OCI-LY3 (cell line): Measurements from ENCODE around the gene ROR1.

ENCODE experiments used
- H2AFZ ChIP-seq: fragments of 200-600, 300-600 bp; shearing (Covaris generic); 2 replicates; pipeline ENCODE4 v1.6.0; 2014; ENCODE audit warnings: antibody characterized with exemption, low read depth, low read length
- H3K27ac ChIP-seq: fragments of 200-600, 300-600 bp; sonication (generic); 2 replicates; pipeline ENCODE4 v1.5.1; 2014; ENCODE audit warnings: mild to moderate bottlenecking, low read length, moderate library complexity, mixed read lengths
- H3K27me3 ChIP-seq: fragments of 200-600, 300-600 bp; sonication (generic); 2 replicates; pipeline ENCODE4 v1.6.1; 2014; ENCODE audit warnings: low read depth, low read length, mixed read lengths
- H3K36me3 ChIP-seq: fragments of 200-600, 300-600 bp; sonication (generic); replicated peaks from 2 replicates; pipeline ENCODE3; 2014; ENCODE audit warnings: low read depth, low read length, mixed read lengths
- H3K4me1 ChIP-seq: fragments of 300-600, 200-600 bp; sonication (generic); 2 replicates; pipeline ENCODE4 v1.6.1; 2014; ENCODE audit warnings: low read length, mixed read lengths
- H3K4me2 ChIP-seq: fragments of 200-600, 300-600 bp; sonication (generic); 2 replicates; pipeline ENCODE4 v1.6.1; 2014; ENCODE audit warnings: low read length, mixed read lengths
- H3K4me3 ChIP-seq: fragments of 300-600, 200-600 bp; sonication (generic); 2 replicates; pipeline ENCODE4 v1.5.1; 2014; ENCODE audit warnings: antibody characterized with exemption, mild to moderate bottlenecking, low read length, moderate library complexity
- H3K79me2 ChIP-seq: fragments of 300-600, 200-600 bp; shearing (Covaris generic); 2 replicates; pipeline ENCODE4 v1.6.1; 2014; ENCODE audit warnings: mild to moderate bottlenecking, low read length, mixed read lengths
- H3K9ac ChIP-seq: fragments of 300-600, 200-600 bp; shearing (Covaris generic); 2 replicates; pipeline ENCODE4 v1.6.0; 2014; ENCODE audit warnings: mild to moderate bottlenecking, low read length, moderate library complexity
- H3K9me3 ChIP-seq: fragments of 200-600, 300-600 bp; shearing (Covaris generic); 2 replicates; pipeline ENCODE4 v1.6.1; 2014; ENCODE audit warnings: low read length, mixed read lengths; ENCODE audit not compliant: insufficient read depth
- H4K20me1 ChIP-seq: fragments of 200-600, 300-600 bp; sonication (generic); 2 replicates; pipeline ENCODE4 v1.6.1; 2016; ENCODE audit warnings: low read length, mixed read lengths; ENCODE audit not compliant: insufficient read depth
- EZH2phosphoT487 ChIP-seq: fragments of 200-600 bp; shearing (Covaris generic); IDR thresholded peaks from 2 replicates; pipeline ENCODE4 v1.6.1; 2018; ENCODE audit warnings: antibody characterized with exemption, mixed run types, low read depth
- TF ChIP-seq, protein P1 (sequence below): fragments of 200-600, 300-600 bp; sonication (generic); IDR thresholded peaks from 2 replicates; pipeline ENCODE4 v1.5.1; 2014; ENCODE audit warnings: antibody characterized with exemption, low read length, low read depth

ROR1 gene

DNA sequence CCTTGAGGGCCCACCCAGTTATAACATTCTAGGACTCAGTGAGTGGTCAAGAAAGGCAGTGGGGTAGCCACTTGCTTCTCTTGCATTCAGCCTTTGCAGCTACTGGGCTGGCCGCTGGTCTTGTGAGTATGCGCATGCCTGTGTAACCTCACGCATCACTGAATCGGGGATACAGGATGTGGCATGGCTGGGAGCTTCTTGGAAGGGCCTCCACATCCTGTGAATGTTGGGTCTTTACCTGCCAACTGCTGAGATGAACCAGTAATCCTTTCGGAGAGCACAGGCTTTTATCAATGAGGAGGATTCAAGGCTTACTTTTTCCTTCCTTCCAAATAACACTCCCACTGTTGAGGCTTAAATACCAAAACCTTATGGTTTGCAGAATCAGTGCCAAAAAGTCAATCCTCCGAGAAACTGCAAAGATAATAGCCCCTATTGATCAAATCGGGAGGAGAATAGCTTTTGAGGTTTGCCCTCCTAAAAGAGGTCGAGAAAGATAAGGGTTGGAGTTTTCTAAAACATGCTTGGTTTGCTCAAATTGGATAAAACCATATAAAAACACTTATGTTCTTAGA, 230.7 kb downstream of the ROR1 start:
- Histone ChIP-seq H3K36me3 (no peaks in the 10 kb centered on the region), H3K27me3 (no peaks in the 10 kb centered on the region), H2AFZ (no peak overlapping the region), H3K9me3 (no peaks in the 10 kb centered on the region), H3K27ac (no peak overlapping the region), H3K9ac (no peak overlapping the region), H3K4me1 (no peaks in the 10 kb centered on the region), H4K20me1 (no peaks in the 10 kb centered on the region), H3K79me2 (no peaks in the 10 kb centered on the region), H3K4me3 (no peak overlapping the region), H3K4me2 (no peak overlapping the region)
- TF ChIP-seq EZH2phosphoT487 = no peak
- TF ChIP-seq, protein P1, sequence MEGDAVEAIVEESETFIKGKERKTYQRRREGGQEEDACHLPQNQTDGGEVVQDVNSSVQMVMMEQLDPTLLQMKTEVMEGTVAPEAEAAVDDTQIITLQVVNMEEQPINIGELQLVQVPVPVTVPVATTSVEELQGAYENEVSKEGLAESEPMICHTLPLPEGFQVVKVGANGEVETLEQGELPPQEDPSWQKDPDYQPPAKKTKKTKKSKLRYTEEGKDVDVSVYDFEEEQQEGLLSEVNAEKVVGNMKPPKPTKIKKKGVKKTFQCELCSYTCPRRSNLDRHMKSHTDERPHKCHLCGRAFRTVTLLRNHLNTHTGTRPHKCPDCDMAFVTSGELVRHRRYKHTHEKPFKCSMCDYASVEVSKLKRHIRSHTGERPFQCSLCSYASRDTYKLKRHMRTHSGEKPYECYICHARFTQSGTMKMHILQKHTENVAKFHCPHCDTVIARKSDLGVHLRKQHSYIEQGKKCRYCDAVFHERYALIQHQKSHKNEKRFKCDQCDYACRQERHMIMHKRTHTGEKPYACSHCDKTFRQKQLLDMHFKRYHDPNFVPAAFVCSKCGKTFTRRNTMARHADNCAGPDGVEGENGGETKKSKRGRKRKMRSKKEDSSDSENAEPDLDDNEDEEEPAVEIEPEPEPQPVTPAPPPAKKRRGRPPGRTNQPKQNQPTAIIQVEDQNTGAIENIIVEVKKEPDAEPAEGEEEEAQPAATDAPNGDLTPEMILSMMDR = no peak

DNA sequence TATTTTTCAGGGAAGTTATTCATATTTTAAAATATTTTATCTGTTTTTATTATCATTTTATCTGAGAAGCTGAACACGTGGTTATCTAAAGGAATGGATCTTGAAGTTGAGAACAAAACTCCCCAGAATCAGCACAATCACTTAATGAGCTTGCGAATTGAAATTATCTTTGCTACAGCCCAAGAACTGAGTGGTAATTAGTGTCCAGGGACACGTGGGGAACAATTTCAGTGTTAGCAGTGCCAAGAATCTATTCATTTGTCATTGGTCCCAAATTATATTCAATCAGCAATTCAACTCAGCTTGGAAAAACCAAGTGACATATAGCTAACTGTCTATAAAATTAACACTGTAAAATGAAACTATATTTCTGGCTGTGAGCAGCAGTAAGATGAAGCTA, 232.0 kb downstream of the ROR1 start:
- no peaks in the 10 kb centered on the region for H3K36me3 ChIP-seq
- H3K9me3 ChIP-seq = no peaks in the 10 kb centered on the region
- no peak overlapping the region for H3K9ac ChIP-seq
- no peaks in the 10 kb centered on the region for H4K20me1 ChIP-seq
- H3K79me2 ChIP-seq = no peaks in the 10 kb centered on the region
- no peak overlapping the region for H2AFZ ChIP-seq
- no peaks in the 10 kb centered on the region for H3K4me1 ChIP-seq
- no peaks in the 10 kb centered on the region for H3K27me3 ChIP-seq
- H3K27ac ChIP-seq = no peak overlapping the region
- H3K4me2 ChIP-seq = no peak overlapping the region
- H3K4me3 ChIP-seq = no peak overlapping the region
- TF ChIP-seq EZH2phosphoT487 = no peak
- TF ChIP-seq, protein P1 = no peak

DNA sequence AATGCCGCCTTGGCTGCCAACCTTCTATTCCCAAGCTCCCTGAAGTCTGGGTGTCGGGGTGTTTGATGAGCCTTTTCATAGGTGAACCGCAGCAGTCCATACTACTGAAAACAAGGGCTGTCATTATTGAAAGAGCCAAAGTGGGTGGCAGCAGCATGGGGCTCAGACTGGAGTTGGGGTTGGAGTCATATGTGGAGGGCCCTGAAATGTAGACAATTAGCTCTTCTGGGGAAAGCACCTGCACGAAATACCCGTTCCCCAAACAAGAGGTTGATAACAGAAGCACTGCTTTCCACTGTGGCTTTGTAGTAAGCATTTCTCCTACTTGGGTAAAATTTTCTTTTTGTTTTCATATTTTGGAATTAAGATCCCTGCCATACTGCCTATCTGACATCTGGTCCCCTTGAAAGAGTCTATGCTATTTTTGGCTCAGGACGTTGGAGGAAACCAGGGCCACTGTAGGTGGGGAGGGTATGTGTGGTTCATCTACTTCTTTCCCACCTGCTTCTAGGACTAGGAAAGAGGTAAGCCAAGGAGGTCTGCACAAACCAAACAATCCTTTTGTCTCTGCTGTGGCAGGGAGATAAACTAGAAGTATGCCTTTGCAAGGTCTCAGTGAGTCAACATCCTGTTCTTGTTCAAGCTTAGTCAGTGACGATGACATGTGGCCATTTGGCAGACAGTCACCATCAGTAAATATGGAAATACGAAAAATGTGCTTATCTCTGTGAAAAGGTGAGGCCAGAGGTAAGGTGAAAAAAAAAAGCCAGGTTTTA, 232.6 kb downstream of the ROR1 start:
- no peaks in the 10 kb centered on the region for H3K79me2 ChIP-seq
- no peaks in the 10 kb centered on the region for H4K20me1 ChIP-seq
- no peak overlapping the region for H2AFZ ChIP-seq
- H3K4me2 ChIP-seq = no peak overlapping the region
- no peaks in the 10 kb centered on the region for H3K4me1 ChIP-seq
- H3K9me3 ChIP-seq = no peaks in the 10 kb centered on the region
- no peak overlapping the region for H3K9ac ChIP-seq
- H3K27ac ChIP-seq = no peak overlapping the region
- TF ChIP-seq, protein P1 = no peak
- no peak for TF ChIP-seq EZH2phosphoT487
- no peaks in the 10 kb centered on the region for H3K36me3 ChIP-seq
- H3K4me3 ChIP-seq = no peak overlapping the region
- no peaks in the 10 kb centered on the region for H3K27me3 ChIP-seq

DNA sequence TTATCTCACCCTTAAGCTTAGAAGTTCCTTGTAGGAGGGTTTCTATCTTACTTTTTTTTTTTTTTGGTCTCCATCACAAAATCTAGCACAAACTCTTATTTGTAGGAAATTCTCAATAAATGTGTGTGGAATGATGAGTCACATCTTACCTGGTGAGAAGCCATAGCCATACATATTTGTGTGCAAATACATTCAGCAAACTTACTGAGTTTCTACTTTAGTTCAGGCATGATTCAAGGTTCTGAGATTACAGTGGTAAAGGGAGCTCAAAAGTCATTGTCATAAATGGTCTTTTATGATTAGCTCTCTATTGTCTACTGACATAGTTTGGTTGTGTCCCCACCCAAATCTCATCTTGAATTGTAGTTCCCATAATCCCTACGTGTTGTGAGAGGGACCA, 236.5 kb downstream of the ROR1 start:
- Histone ChIP-seq H3K9me3 (no peaks in the 10 kb centered on the region), H2AFZ (no peak overlapping the region), H3K4me1 (no peaks in the 10 kb centered on the region), H3K27ac (no peak overlapping the region), H3K36me3 (no peaks in the 10 kb centered on the region), H3K4me2 (no peak overlapping the region), H4K20me1 (no peaks in the 10 kb centered on the region), H3K79me2 (no peaks in the 10 kb centered on the region), H3K9ac (no peak overlapping the region), H3K4me3 (no peak overlapping the region), H3K27me3 (no peaks in the 10 kb centered on the region)
- no peak for TF ChIP-seq EZH2phosphoT487
- TF ChIP-seq, protein P1 = no peak
